Stimulated activated naive CD8-positive, alpha-beta T cell treated with anti-CD3 and anti-CD28 coated beads, Interleukin-15, Interleukin-2, amounts not matched to agents 100 U/mL and 50 U/mL, for 24 hours (primary cell): ENCODE measurements around the gene PPHLN1.

ENCODE experiments used
- ATAC-seq: fragments of 150-1000 bp; cut with Tn5 transposase; one replicate; pipeline ENCODE4 v1.10.0; 2021
- DNase-seq: peaks from one replicate; pipeline ENCODE4 v3.0.0; 2021

The PPHLN1 gene

GRCh38 chr12:42442311-42442759 is 116.4 kb downstream of the PPHLN1 start:
- ATAC-seq (no peak), DNase-seq (no peak)

- no peak for DNase-seq
- ATAC-seq, result no peak
These were observed 116.9 kb downstream of the PPHLN1 start for GRCh38 chr12:42442888-42443287.

- DNase-seq (no peak), ATAC-seq (no peak)
These were observed 118.4 kb downstream of the PPHLN1 start for GRCh38 chr12:42444192-42444943.

- DNase-seq (no peak), ATAC-seq (no peak)
These were observed 119.9 kb downstream of the PPHLN1 start for GRCh38 chr12:42445891-42446290.

GRCh38 chr12:42446761-42447160 is 120.8 kb downstream of the PPHLN1 start:
- ATAC-seq (no peak), DNase-seq (no peak)

GRCh38 chr12:42447371-42447786 is 121.4 kb downstream of the PPHLN1 start:
- no peak for DNase-seq
- ATAC-seq, result no peak

- DNase-seq (no peak), ATAC-seq (no peak)
These were observed 122.9 kb downstream of the PPHLN1 start for GRCh38 chr12:42448841-42449240.

GRCh38 chr12:42450248-42450647 is 124.3 kb downstream of the PPHLN1 start:
- no peak for ATAC-seq

GRCh38 chr12:42458575-42458974 is 132.6 kb downstream of the PPHLN1 start:
- ATAC-seq, result no peak
- no peak for DNase-seq

More at GRCh38 chr12:42450248-42450647, 124.3 kb downstream of the PPHLN1 start:
- DNase-seq, result no peak

- no peak for ATAC-seq
These were observed 133.4 kb downstream of the PPHLN1 start for GRCh38 chr12:42459336-42459847.

GRCh38 chr12:42462486-42462885 is 136.5 kb downstream of the PPHLN1 start:
- no peak for ATAC-seq
- DNase-seq, result no peak

More at GRCh38 chr12:42459336-42459847, 133.4 kb downstream of the PPHLN1 start:
- no peak for DNase-seq

- ATAC-seq (no peak), DNase-seq (no peak)
These were observed 137.7 kb downstream of the PPHLN1 start for GRCh38 chr12:42463671-42464070.

GRCh38 chr12:42468341-42468821 is 142.4 kb downstream of the PPHLN1 start:
- ATAC-seq (no peak), DNase-seq (peak; percentile 13)

- no peak for DNase-seq
- ATAC-seq, result no peak
These were observed 143.0 kb downstream of the PPHLN1 start for GRCh38 chr12:42468921-42469320.

- ATAC-seq (peak; percentile 84), DNase-seq (peak; percentile 10)
These were observed 143.6 kb downstream of the PPHLN1 start for GRCh38 chr12:42469355-42470175.

- DNase-seq, result no peak
- ATAC-seq, result no peak
These were observed 146.4 kb downstream of the PPHLN1 start for GRCh38 chr12:42472376-42472775.

GRCh38 chr12:42473130-42473529 is 147.2 kb downstream of the PPHLN1 start:
- no peak for ATAC-seq
- no peak for DNase-seq

GRCh38 chr12:42473561-42473960 is 147.6 kb downstream of the PPHLN1 start:
- DNase-seq (no peak), ATAC-seq (no peak)

GRCh38 chr12:42474391-42474790 is 148.4 kb downstream of the PPHLN1 start:
- DNase-seq (no peak), ATAC-seq (peak; percentile 43)

- DNase-seq (no peak), ATAC-seq (no peak)
These were observed 149.1 kb downstream of the PPHLN1 start for GRCh38 chr12:42475106-42475505.

GRCh38 chr12:42477941-42478340 is 152.0 kb downstream of the PPHLN1 start:
- no peak for ATAC-seq
- no peak for DNase-seq

- DNase-seq, result no peak
- ATAC-seq, result no peak
These were observed 155.4 kb downstream of the PPHLN1 start for GRCh38 chr12:42481368-42481767.
